Renal cortex interstitium (tissue), 11 donors: Measurements from ENCODE around the gene ING4. TPM values are rescaled to one million over a fixed set of nuclear protein-coding genes. Genes with fewer than 3 reads are reported as not detected.

Source experiments
- DNase-seq, 11 donors: peaks; one replicate each; pipeline ENCODE4 v3.0.0-alpha.2; 2013; ENCODE audit warnings: low read depth in 9 of 11, low spot score in 4 of 11; ENCODE audit errors: extremely low read depth in 1 of 11
- polyA plus RNA-seq, 3 donors: library from polyadenylated mRNA; unstranded; fragments of 120-200 nt; gene quantifications; one replicate each; pipeline ENCODE4 v1.2.1, GENCODE V29; 2013; ENCODE audit not compliant: insufficient read length in 3 of 3

ING4 gene
- polyA plus RNA-seq, 3 donors = 111 to 118 (median 112) TPM

GRCh38 chr12:6696690-6697583 lies 34.0 kb upstream of the ING4 start:
- peak in 1 of 11 donors; percentile 12 for DNase-seq

GRCh38 chr12:6695313-6696045 lies 32.6 kb upstream of the ING4 start:
- DNase-seq = no peak

- DNase-seq = no peak
Measured at GRCh38 chr12:6694701-6695100, 31.8 kb upstream of the ING4 start.

- no peak for DNase-seq
Measured at GRCh38 chr12:6693832-6694355, 31.0 kb upstream of the ING4 start.

GRCh38 chr12:6692888-6693287 lies 30.0 kb upstream of the ING4 start:
- DNase-seq = no peak

GRCh38 chr12:6691473-6691872 lies 28.6 kb upstream of the ING4 start:
- no peak for DNase-seq

GRCh38 chr12:6688999-6689882 lies 26.3 kb upstream of the ING4 start, which contains the start of gene ZNF384:
Gene ZNF384, minus strand, starts transcription at chr12:6689375. Its CDS starts 9,855 bp downstream, at chr12:6679520.
- DNase-seq = peak; percentile 97 to 99 (median 99)

- peak in 2 of 11 donors; percentile 49 to 88 for DNase-seq
Measured at GRCh38 chr12:6688543-6688998, 25.7 kb upstream of the ING4 start.

- DNase-seq = no peak
Measured at GRCh38 chr12:6685814-6686213, 22.9 kb upstream of the ING4 start.

GRCh38 chr12:6684609-6685008 lies 21.7 kb upstream of the ING4 start:
- no peak for DNase-seq

GRCh38 chr12:6676962-6677361 lies 14.0 kb upstream of the ING4 start:
- no peak for DNase-seq

- DNase-seq = no peak
Measured at GRCh38 chr12:6672143-6672542, 9.2 kb upstream of the ING4 start.

GRCh38 chr12:6667559-6668210 lies 4.8 kb upstream of the ING4 start:
- no peak for DNase-seq

GRCh38 chr12:6666211-6666610 lies 3.3 kb upstream of the ING4 start:
- DNase-seq = no peak

- DNase-seq = no peak
Measured at GRCh38 chr12:6664902-6665301, 2.0 kb upstream of the ING4 start.

- peak in 1 of 11 donors; percentile 9 for DNase-seq
Measured at GRCh38 chr12:6662602-6662905, 365 bp downstream of the ING4 start.

- DNase-seq = no peak
Measured at GRCh38 chr12:6653987-6654386, 8.9 kb downstream of the ING4 start.

GRCh38 chr12:6653342-6653741 lies 9.6 kb downstream of the ING4 start:
- no peak for DNase-seq

- no peak for DNase-seq
Measured at GRCh38 chr12:6652391-6652790, 10.5 kb downstream of the ING4 start.
